ENCODE data around the gene EFNA4.

DNA sequence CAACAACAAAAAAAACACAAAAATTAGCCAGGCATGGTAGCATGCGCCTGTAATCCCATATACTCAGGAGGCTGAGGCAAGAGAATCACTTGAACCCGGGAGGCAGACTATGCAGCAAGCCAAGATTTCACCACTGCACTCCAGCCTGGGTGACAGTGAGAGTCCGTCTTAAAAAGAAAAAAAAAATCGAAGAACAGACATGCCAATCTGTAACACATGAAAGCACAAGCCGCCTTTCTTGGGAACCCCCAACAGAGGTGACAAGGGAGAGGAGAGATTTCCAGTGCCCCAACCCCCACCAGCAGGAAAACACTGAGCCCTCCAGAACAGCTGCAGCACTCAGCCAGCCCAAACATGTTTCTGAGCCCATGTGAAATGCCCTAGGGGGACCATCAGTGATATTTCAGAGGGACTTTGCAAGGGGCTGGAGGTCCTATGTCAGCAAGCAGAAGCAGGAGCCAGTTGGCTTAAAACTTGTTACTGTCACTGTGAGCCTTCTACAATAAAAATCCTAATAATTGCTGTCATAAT lies 50.0 kb downstream of the EFNA4 start:
- TF ChIP-seq, protein P1, sequence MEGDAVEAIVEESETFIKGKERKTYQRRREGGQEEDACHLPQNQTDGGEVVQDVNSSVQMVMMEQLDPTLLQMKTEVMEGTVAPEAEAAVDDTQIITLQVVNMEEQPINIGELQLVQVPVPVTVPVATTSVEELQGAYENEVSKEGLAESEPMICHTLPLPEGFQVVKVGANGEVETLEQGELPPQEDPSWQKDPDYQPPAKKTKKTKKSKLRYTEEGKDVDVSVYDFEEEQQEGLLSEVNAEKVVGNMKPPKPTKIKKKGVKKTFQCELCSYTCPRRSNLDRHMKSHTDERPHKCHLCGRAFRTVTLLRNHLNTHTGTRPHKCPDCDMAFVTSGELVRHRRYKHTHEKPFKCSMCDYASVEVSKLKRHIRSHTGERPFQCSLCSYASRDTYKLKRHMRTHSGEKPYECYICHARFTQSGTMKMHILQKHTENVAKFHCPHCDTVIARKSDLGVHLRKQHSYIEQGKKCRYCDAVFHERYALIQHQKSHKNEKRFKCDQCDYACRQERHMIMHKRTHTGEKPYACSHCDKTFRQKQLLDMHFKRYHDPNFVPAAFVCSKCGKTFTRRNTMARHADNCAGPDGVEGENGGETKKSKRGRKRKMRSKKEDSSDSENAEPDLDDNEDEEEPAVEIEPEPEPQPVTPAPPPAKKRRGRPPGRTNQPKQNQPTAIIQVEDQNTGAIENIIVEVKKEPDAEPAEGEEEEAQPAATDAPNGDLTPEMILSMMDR (conservative IDR thresholded peaks at IDR 0.05; ENCODE audit: low read depth, low read length): no peak
- TF ChIP-seq EZH2 (IDR thresholded peaks at IDR 0.05; ENCODE audit: borderline replicate concordance, low read depth, low read length, poor library complexity, severe bottlenecking): no peak
